ELR (cell line): Measurements from ENCODE around the gene TAB3.
"Not testable (repeated sequence)": the region's sequence is repeated elsewhere in the genome, so short reads cannot be mapped to it uniquely, and the experiment has no call there.

Source experiments
- DNase-seq: peaks from one replicate; pipeline ENCODE4 v3.0.0-alpha.2; 2015; ENCODE audit warnings: low read depth

Gene TAB3

DNA sequence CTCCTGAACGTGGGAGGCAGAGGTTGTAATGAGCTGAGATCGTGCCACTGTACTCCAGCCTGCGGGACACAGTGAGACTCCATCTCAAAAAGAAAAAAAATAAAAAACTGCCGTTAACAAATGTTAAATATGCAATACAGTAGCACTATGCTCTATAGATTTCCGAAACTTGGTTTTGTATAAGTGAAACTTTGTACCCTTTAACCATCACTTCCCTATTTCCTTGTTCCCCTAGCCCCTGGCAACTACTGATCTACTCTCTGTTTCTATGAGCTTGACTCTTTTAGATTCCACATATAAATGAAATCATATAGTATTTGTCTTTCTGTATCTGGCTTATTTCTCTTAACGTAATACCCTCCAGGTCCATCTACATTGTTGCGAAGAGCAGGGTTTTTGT lies 74.1 kb downstream of the TAB3 start:
- no peak for DNase-seq

DNA sequence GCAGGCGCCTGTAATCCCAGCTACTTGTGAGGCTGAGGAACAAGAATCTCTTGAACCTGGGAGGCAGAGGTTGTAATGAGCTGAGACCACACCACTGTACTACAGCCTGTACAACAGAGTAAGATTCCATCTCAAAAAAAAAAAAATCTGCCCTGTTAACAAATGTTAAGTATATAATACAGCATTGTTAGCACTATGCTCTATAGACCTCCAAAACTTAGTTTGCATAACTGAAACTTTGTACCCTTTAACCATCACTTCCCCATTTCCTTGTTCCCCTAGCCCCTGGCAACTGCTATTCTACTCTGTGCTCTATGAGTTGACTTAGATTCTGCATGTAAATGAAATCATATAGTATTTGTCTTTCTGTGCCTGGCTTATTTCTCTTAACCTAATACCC lies 76.7 kb downstream of the TAB3 start:
- no peak for DNase-seq

DNA sequence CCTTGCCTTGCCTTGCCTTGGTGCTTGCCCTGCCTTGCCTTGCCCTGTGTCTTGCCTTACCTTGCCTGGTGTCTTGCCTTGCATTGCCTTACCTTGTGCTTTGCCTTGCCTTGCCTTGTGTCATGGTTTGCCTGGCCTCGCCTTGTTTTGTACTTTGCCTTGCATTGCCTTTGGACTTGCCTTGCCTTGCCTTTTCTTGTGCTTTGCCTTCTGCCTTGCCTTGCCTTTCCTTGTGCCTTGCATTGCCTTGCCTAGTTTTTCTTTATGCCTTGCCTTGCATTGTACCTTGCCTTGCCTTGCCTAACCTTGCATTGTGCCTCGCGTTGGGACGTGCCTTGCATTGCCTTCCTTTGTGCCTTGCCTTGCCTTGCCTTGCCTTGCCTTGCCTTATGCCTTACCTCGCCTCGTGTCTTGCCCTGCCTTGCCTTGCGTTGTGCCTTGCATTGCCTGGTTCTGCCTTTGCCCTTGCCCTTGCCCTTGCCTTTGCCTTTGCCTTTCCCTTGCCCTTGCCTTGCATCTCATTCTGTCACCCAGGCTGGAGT lies 82.8 kb downstream of the TAB3 start:
- DNase-seq: no peak

DNA sequence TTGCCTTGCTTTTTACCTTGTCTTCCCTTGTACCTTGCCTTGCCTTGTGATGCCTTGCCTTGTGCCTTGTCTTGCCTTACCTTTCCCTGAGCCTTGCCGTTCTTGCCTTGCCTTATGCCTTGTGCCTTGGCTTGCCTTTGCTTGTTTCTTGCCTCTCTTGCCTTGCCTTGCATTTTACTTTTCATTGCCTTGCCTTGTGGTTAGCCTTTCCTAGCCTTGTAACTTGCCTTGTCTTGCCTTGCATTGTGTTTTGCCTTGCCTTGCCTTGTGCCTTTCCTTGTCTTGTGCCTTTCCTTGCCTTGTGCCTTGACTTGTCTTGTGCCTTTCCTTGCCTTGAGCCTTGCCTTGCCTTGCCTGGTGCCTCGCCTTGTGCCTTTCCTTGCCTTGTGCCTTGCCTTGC lies 84.6 kb downstream of the TAB3 start:
- DNase-seq: no peak

DNA sequence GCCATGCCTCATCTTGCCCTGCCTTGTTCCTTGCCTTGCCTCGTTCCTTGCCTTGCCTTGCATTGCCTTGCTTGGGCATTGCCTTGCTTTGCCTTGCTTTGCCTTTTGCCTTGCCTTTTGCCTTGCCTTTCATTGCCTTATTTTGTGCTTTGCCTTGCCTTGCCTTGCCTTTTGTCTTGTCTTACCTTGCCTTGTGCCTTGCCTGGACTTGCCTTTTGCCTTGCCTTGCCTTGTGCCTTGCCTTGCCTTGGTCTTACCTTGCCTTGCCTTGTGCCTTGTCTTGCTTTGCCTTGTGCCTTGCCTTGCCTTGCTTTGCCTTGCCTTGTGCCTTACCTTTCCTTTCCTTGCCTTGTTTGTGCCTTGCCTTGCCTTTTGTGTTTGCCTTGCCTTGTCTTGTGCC lies 88.2 kb downstream of the TAB3 start:
- no peak for DNase-seq

DNA sequence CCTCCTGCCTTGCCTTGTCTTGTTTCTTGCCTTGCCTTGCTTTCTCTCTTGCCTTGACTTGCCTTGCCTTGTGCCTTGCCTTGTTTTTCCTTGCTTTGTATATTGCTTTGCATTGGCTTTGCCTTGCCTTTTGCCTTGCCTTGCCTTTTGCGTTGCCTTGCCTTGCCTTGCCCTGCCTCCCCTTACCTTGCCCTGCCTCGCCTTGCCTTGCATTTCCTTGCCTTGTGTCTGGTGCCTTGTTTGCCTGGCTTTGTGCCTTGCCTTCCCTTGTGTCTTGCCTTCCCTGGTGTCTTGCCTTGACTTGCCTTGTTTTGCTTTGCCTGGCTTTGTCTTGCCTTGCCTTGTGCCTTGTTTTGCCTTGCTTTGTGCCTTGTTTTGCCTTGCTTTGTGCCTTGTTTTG lies 89.7 kb downstream of the TAB3 start:
- DNase-seq: no peak

DNA sequence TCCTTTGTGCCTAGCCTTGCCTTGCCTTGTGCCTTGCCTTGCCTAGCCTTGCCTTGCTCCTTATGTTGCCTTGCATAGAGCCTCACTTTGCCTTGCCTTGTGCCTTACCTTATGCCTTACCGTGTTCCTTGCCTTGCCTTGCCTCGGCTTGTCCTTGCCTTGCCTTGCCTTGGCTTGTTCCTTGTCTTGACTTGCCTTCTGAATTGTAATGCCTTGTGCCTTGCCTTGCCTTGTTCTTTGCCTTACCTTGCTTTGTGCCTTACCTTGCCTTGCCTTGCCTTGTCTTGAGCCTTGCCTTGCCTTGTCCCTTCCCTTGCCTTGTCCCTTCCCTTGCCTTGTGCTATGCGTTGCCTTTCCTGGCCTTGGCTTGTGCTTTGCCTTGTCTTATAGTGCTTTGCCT lies 90.2 kb downstream of the TAB3 start:
- DNase-seq: no peak

DNA sequence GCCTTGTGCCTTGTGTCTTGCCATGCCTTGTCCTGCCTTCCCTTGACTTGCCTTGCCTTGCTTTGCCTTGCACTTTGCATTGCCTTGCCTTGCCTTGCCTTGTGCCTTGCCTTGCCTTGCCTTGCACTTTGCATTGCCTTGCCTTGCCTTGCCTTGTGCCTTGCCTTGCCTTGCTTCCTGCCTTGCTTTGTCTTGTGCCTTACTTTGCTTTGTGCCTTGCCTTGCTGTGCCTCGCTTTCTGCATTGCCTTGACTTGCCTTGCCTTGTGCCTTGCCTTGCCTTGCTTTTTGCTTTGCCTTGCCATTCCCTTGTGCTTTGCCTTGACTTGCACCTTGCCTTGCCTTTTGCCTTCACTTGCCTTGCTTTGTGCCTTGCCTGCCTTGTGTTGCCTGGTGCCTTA lies 91.8 kb downstream of the TAB3 start:
- DNase-seq: not testable (repeated sequence)

DNA sequence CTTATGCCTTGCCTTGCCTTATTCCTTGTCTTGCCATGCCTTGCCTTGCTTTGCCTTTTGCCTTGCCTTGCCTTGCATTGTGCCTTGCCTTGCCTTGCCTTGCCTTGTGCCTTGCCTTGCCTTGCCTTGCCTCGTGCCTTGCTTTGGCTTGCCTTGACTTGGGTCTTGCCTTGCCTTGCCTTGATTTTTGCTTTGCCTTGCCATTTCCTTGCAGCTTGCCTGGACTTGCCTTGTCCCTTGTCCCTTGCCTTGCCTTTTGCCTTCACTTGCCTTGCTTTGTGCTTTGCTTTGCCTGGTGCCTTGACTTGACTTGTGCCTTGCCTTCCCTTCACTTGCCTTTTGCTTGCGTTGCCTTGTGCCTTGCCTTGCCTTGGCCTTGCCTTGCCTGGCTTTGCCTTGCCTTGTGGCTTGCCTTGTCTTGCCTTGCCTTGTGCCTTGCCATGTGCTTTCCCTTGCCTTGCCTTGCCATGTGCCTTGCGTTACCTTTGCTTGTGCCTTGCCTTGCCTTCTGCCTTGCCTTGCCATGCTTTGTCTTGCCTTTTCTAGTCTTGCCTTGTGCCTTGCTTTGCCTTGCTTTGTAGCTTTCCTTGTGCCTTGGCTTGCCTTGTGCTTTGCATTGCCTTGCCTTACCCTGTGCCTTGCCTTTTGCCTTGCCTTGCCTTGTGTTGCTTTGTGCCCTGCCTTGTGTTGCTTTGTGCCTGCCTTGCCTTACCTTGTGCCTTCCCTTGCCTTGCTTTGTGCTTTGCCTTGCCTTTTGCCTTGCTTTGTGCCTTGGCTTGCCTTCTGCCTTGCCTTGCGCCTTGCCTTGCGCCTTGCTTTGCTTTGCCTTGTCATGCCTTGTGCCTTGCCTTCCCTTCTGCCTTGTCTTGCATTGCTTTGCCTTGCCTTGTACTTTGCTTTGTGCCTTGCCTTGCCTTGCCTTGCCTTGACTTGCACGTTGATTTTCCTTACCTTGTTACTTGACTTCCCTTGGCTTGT lies 92.8 kb downstream of the TAB3 start:
- DNase-seq: no peak

DNA sequence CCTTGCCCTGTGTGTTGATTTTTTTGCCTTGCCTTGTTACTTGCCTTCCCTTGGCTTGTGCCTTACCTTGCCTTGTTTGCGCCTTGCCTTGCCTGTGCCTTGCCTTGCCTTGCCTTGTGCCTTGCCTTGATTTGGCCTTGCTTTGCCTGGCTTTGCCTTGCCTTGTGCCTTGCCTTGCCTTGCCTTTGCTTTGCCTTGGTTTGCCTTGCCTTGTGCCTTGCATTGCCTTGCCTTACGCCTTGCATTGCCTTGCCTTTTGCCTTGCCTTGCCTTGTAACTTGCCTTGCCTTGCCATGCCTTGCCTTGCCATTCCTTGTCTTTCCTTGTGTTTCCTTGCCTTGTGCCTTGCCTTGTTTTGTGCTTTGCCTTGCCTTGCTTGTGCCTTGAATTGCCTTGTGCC lies 94.6 kb downstream of the TAB3 start:
- no peak for DNase-seq

DNA sequence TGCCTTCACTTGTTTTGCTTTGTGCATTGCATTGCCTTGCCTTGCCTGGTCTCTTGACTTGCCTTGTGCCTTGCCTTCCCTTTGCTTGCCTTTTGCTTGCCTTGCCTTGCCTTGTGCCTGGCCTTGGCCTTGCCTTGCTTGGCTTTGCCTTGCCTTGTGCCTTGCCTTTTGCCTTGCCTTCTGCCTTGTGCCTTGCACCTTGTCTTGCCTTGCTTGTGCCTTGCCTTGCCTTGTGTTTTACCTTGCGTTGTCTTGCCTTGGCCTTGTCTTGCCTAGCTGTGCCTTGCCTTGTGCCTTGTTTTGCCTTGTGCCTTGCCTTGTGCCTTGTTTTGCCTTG lies 95.3 kb downstream of the TAB3 start:
- no peak for DNase-seq

DNA sequence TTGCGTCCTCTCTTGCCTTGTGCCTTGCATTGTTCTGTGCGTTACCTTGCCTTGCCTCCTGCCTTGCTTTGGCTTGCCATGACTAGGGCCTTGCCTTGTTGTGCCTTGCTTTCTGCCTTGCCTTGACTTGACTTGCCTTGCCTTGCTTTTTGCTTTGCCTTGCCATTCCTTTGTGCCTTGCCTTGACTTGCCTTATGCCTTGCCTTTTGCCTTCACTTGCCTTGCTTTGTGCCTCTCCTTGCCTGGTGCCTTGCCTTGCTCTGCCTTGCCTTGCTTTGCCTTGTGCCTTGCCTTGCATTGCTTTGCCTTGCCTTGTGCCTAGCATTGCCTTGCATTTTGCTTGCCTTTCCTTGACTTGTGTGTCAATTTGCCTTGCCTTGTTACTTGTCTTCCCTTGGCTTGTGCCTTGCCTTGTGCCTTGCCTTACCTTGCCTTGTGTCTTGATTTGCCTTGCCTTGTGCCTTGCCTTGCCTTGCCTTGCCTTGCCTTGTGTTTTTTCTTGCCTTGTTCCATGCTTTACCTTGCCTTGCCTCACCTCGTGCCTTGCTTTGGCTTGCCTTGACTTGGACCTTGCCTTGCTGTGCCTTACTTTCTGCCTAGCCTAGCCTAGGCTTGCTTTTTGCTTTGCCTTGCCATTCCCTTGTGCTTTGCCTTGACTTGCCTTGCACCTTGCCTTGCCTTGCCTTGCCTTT lies 95.8 kb downstream of the TAB3 start:
- DNase-seq: no peak

DNA sequence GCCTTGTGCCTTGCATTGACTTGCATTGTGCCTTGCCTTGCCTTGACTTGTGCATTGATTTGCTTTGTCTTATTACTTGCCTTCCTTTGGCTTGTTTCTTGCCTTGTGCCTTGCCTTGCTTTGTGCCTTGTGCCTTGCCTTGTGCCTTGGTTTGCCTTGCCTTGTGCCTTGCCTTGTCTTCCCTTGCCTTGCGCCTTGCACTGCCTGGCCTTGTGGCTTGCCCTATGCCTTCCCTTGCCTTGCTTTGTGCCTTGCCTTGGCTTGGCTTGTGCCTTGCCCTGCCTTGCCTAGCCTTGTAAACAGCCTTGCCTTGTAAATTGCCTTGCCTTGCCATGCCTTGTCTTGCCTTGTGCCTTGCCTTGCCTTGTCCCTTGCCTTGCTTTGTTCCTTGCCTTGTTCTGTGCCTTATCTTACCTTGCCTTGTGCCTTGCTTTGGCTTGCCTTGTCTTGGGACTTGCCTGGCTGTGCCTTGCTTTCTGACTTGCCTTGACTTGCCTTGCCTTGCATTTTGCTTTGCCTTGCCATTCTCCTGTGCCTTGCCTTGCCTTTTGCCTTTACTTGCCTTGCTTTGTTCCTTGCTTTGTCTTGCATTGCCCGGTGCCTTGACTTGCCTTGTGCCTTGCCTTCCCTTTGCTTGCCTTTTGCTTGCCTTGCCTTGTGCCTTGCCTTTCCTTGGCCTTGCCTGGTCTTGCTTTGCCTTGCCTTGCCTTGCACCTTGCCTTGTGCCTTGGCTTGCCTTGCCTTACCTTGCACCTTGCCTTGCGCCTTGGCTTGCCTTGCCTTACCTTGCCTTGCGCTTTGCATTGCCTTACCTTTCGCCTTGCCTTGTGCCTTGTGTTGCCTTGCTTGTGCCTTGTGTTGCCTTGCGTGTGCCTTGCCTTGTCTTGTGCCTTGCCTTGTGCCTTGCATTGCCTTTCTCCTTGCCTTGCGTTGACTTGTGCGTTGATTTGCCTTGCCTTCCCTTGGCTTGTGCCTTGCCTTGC lies 97.5 kb downstream of the TAB3 start:
- DNase-seq: no peak

DNA sequence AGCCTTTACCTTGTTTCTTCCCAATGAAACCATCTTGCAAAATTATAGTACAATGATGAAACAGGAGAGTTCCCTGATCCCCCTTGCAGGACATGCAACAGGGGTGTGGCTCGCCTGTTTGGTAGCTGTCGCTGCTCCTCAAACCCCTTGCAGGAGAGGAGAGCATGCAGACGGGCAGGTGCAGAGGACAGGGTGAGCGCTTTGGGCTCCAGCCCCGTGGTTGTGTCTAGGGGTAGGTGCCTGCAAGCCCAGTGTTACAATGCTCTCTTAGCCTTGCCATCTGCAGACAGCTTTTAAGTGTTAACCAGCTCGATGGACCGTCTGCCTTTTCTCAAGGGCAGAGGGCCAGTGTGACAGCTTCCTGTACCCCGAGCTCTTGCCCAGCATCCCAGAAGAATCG lies 102.0 kb downstream of the TAB3 start:
- no peak for DNase-seq

DNA sequence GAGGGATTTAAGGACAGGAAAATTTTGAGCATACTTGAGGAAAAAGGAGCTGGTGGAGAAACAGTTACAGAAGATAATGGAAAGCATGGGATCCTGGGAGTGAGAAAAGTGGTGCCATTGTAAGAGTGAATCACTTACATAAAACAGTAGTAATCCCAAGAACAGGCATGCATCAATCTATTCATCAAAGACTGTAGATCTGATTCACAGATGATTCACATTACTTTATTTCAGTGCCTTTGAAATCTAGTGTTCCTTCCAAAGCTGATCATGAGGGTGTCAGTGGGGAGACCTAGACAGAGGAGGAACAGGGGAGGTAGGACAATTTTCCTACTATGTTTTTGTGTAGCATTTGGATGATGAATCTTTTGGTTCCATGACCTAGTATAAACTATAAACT lies 102.7 kb downstream of the TAB3 start:
- DNase-seq: no peak

DNA sequence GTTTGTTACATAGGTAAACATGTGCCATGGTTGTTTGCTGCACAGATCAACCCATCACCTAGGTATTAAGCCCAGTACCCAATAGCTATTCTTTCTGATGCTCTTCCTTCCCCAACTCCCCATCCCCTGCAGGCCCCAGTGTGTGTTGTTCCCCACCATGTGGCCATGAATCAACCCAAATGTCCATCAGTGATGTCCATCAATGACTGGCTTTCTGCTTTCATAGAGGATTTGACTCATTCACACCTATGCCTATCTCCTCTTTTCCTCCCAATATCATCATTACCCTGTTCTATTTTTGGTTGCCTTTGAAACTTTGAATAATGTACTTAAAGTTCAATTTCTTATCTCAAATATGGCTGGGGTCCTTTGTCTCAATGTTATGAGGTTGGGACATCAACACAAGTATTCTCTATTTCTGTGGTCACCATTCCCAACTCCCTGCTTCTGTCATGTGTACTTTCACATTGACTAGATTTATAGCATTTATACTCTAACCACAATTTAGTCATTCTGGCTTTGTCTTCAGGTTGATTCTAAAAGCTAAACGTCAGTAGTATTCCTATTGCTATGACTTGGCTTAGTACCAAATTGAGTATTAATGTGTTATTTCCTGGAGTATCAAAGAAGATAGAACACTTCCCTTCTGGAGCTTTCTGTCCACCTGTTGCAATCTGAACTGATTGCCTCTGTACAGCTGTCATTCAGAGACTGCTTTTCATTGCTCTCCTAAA lies 107.2 kb downstream of the TAB3 start:
- DNase-seq: no peak

DNA sequence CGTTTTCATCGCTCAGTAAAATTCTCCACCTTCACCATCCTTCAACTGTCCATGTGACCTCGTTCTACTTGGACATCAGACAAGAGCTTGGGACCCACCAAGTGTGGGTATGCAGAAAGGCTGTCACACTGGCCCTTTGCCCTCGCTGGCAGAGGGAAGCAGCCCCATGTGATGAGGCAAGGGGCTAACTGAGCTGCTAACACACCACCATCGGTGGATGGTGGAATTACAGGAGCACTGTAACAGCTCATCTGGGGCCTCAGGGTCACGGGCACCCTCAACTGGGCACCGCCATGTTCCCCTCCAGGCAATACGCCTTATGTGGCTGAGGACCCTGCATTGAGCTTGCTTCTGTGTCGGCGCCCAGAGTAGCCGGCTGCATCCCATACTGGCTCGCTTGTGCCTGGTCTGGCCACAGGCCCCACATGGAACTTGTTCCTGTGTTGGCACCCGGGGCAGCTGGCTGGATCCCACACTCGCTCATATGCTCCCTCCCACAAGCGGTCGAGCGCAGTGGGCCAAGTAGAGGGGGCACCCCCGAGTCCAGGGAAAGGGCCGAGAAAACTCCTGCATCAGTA lies 109.5 kb downstream of the TAB3 start:
- no peak for DNase-seq

DNA sequence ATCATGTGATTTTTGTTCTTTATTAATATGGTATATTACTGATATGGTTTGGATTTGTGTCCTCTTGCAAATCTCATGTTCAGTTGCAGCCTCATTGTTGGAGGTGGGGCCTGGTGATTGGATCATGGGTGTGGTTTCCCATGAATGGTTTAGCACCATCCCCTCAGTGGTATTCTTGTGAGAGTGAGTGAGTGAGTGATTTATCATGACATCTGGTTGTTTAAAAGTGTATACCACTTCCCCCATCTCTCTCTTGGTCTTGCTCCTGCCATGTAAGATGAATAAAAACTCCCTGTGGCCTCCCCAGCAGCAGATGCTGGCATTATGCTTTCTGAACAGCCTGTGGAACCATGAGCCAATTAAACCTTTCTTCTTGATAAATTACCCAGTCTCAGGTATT lies 111.5 kb downstream of the TAB3 start:
- no peak for DNase-seq
